ENCODE results near the gene SPATA6.
"Not testable (repeated sequence)": the region's sequence is repeated elsewhere in the genome, so short reads cannot be mapped to it uniquely, and the experiment has no call there.

The SPATA6 gene

GRCh38 chr1:48471691-48472576 lies at the start of gene SPATA6:
Gene SPATA6 (minus strand): TSS chr1:48472204. CDS start chr1:48472008, 196 bp downstream.
- TF ChIP-seq CTCF (IDR thresholded peaks at IDR 0.05; ENCODE audit: low read depth, low read length) = no peak; the same call in 1 of the 2 replicates
- DNase-seq (ENCODE audit: extremely low read depth, low read depth) = peak; percentile 87

- not testable (repeated sequence) for DNase-seq (ENCODE audit: extremely low read depth, low read depth)
Measured at GRCh38 chr1:48519896-48520295, 47.9 kb upstream of the SPATA6 start.

- no peak for TF ChIP-seq CTCF (IDR thresholded peaks at IDR 0.05; ENCODE audit: low read depth, low read length)
- no peak for DNase-seq (ENCODE audit: extremely low read depth, low read depth)
Measured at GRCh38 chr1:48506870-48507269, 34.9 kb upstream of the SPATA6 start.

GRCh38 chr1:48500541-48501450 lies 28.8 kb upstream of the SPATA6 start:
- no peak for TF ChIP-seq CTCF (IDR thresholded peaks at IDR 0.05; ENCODE audit: low read depth, low read length)
- DNase-seq (ENCODE audit: extremely low read depth, low read depth) = no peak

- DNase-seq (ENCODE audit: extremely low read depth, low read depth) = no peak
Measured at GRCh38 chr1:48499211-48499735, 27.3 kb upstream of the SPATA6 start.

GRCh38 chr1:48498096-48498791 lies 26.2 kb upstream of the SPATA6 start:
- peak; percentile 99 for TF ChIP-seq CTCF (IDR thresholded peaks at IDR 0.05; ENCODE audit: low read depth, low read length)
- peak; percentile 28 for DNase-seq (ENCODE audit: extremely low read depth, low read depth)

More at GRCh38 chr1:48499211-48499735, 27.3 kb upstream of the SPATA6 start:
- no peak for TF ChIP-seq CTCF (IDR thresholded peaks at IDR 0.05; ENCODE audit: low read depth, low read length)

- DNase-seq (ENCODE audit: extremely low read depth, low read depth) = no peak
- TF ChIP-seq CTCF (IDR thresholded peaks at IDR 0.05; ENCODE audit: low read depth, low read length) = no peak
Measured at GRCh38 chr1:48495911-48496310, 23.9 kb upstream of the SPATA6 start.

Data from AG09319 (cell line).